ENCODE data around the gene MLIP. TPM values are rescaled to one million over a fixed set of nuclear protein-coding genes. Genes with fewer than 3 reads are reported as not detected.

The MLIP gene
- total RNA-seq, 4 donors from 2014 or later = 4.0 to 20.6 (median 10.1) TPM

DNA sequence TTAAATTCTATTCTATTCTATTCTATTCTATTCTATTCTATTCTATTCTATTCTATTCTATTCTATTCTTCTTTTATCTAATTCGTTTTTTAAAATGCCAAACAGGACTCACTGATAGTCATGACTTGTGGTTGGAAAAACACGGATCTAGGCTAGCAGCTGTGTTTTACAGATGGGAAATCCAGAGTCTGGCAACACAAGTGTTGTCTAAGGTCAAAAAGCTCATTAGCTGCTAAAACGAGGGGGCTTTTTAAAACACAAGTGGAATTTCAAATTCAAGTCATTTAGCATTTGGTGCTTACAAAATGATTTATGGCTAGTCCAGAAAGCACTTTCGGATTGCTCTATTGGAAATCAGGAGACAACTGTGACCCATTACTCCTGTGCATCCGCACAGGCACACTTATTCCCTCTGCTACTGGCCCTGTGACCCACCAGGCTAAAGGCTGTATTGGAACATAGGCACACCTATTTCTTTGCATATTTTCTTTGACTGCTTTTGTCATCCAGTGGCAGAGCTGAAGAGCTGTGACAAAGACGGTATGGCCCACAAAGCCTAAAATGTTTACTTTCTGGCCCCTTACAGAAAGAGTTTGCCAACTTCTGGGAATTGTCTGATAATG is 17.8 kb upstream of the MLIP start:
- no peak overlapping the region for H3K4me3 ChIP-seq (ENCODE audit: low read depth, poor library complexity, severe bottlenecking)
- DNase-seq (ENCODE audit: low spot score in 2 of 2) = no peak
- TF ChIP-seq, protein P1, sequence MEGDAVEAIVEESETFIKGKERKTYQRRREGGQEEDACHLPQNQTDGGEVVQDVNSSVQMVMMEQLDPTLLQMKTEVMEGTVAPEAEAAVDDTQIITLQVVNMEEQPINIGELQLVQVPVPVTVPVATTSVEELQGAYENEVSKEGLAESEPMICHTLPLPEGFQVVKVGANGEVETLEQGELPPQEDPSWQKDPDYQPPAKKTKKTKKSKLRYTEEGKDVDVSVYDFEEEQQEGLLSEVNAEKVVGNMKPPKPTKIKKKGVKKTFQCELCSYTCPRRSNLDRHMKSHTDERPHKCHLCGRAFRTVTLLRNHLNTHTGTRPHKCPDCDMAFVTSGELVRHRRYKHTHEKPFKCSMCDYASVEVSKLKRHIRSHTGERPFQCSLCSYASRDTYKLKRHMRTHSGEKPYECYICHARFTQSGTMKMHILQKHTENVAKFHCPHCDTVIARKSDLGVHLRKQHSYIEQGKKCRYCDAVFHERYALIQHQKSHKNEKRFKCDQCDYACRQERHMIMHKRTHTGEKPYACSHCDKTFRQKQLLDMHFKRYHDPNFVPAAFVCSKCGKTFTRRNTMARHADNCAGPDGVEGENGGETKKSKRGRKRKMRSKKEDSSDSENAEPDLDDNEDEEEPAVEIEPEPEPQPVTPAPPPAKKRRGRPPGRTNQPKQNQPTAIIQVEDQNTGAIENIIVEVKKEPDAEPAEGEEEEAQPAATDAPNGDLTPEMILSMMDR (IDR thresholded peaks at IDR 0.05) = no peak
- no peak for TF ChIP-seq POLR2A (IDR thresholded peaks at IDR 0.05)
- 70 to 72% methylated on average over 6 of the region's 6 CpGs for WGBS, 2 donors
- intact Hi-C loops (cut with DNase I; ENCODE audit: low total_unique reads) = no loop called here

DNA sequence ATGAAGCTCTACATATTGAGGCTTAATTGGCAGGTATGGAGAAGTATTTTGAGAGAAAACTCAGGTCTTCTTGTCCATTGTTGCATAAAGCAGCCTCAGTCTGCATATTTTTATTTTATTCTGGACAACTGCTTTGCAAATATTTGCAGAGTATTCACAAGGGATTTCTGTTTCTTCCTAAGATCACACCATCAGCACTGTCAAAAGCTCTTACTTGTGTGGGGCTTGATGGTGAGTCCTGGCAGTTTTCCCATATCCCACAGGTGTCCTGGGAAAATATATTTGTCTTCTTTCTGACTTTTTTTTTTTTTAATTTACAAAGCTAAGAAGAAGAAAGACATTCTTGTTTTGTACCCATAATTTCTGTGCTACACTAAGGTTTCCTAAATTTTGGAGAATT is 16.9 kb upstream of the MLIP start:
- intact Hi-C loops (cut with DNase I; ENCODE audit: low total_unique reads) = no loop called here
- TF ChIP-seq, protein P1 (IDR thresholded peaks at IDR 0.05) = no peak
- no peak for TF ChIP-seq POLR2A (IDR thresholded peaks at IDR 0.05)
- DNase-seq (ENCODE audit: low spot score in 2 of 2) = no peak
- no peak overlapping the region for H3K4me3 ChIP-seq (ENCODE audit: low read depth, poor library complexity, severe bottlenecking)

DNA sequence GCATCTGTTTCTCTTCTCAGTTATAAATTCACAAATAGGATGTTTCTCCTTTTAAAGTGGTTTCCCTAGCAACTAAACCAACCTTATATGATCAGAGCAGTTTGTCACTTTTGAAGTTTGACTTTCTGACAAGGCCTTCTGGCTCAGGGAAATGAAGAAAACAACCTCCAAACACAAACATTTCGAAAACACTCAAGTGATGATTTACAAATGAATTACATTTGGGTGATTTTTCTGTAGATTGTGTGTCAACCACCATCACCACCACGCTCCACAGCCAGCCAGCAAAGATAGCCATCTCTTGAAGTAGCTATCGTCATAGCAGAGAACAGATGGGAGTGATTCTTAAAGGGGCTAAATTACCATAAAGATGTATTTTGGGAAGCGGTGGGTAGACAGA is 16.5 kb upstream of the MLIP start:
- WGBS, 2 donors = 62 to 66% methylated on average over 4 of the region's 4 CpGs
- TF ChIP-seq, protein P1 (IDR thresholded peaks at IDR 0.05) = no peak
- no peak for TF ChIP-seq POLR2A (IDR thresholded peaks at IDR 0.05)
- intact Hi-C loops (cut with DNase I; ENCODE audit: low total_unique reads) = loop anchor here (5.0 kb wide), 1 partner anchor 1102 kb away; no protein-coding TSS in a partner anchor
- H3K4me3 ChIP-seq (ENCODE audit: low read depth, poor library complexity, severe bottlenecking) = no peak overlapping the region
- DNase-seq (ENCODE audit: low spot score in 2 of 2) = no peak

DNA sequence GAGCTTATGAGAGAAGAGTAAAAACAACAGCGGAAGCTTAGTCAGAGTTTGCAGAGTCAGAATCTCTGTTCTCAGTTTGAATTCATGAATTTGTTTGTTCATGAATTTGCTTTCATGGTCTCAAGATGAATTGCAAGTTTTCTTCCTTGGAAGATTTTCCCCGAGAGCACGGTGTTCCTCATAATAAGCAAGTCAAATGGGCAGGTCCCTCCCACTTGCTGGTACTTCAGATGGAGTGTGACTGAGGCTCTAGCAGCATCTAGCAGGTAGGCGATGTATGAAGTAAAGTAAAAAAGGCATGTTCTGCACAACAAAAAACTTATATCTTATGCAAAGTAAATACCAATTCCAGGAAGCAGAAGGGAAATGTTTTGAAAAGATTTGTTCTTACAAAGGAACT is 15.5 kb upstream of the MLIP start:
- intact Hi-C loops (cut with DNase I; ENCODE audit: low total_unique reads) = loop anchor here (5.0 kb wide), 1 partner anchor 1103 kb away; no protein-coding TSS in a partner anchor
- H3K4me3 ChIP-seq (ENCODE audit: low read depth, poor library complexity, severe bottlenecking) = no peak overlapping the region
- 84 to 90% methylated on average over 4 of the region's 4 CpGs for WGBS, 2 donors
- no peak for TF ChIP-seq POLR2A (IDR thresholded peaks at IDR 0.05)
- TF ChIP-seq, protein P1 (IDR thresholded peaks at IDR 0.05) = no peak
- DNase-seq (ENCODE audit: low spot score in 2 of 2) = no peak

DNA sequence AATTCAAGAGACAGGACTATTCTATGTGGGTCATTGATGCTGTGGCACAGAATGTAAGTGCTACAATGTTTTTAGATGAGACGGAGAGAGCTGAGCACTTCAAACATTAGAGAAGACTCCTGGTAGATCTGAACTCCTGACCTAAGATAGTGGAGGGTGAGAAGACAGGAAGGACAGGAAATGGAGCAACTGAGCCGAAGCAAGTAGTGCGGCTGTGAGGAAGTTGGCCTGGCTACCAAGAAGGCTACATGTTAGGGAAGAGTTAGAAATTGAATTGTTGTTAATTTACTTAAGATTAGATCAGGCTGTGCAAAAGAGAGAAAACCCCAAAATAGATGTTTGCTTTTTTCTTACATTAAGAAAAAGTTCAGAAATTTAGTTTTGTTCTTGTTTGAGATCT is 14.4 kb upstream of the MLIP start:
- intact Hi-C loops (cut with DNase I; ENCODE audit: low total_unique reads) = loop anchor here (5.0 kb wide), 1 partner anchor 1105 kb away; no protein-coding TSS in a partner anchor
- 92 to 95% methylated on average over 3 of the region's 3 CpGs for WGBS, 2 donors
- H3K4me3 ChIP-seq (ENCODE audit: low read depth, poor library complexity, severe bottlenecking) = no peak overlapping the region

More for the DNA sequence above, 14.4 kb upstream of the MLIP start:
- no peak for TF ChIP-seq POLR2A (IDR thresholded peaks at IDR 0.05)
- TF ChIP-seq, protein P1 (IDR thresholded peaks at IDR 0.05) = no peak
- DNase-seq (ENCODE audit: low spot score in 2 of 2) = no peak

All from lower leg skin (tissue), 4 donors.